GM10266 (cell line): Measurements from ENCODE around the gene MYO1C.

Experiments
- DNase-seq: peaks from one replicate; pipeline ENCODE4 v3.0.0; 2012; ENCODE audit errors: extremely low spot score
- TF ChIP-seq, protein P1 (sequence below): IDR thresholded peaks from 2 replicates; pipeline ENCODE4 v1.5.1; 2012; ENCODE audit warnings: mild to moderate bottlenecking, low read depth; ENCODE audit not compliant: control insufficient read depth, insufficient read depth; ENCODE audit errors: missing control alignments

MYO1C gene, protein sequence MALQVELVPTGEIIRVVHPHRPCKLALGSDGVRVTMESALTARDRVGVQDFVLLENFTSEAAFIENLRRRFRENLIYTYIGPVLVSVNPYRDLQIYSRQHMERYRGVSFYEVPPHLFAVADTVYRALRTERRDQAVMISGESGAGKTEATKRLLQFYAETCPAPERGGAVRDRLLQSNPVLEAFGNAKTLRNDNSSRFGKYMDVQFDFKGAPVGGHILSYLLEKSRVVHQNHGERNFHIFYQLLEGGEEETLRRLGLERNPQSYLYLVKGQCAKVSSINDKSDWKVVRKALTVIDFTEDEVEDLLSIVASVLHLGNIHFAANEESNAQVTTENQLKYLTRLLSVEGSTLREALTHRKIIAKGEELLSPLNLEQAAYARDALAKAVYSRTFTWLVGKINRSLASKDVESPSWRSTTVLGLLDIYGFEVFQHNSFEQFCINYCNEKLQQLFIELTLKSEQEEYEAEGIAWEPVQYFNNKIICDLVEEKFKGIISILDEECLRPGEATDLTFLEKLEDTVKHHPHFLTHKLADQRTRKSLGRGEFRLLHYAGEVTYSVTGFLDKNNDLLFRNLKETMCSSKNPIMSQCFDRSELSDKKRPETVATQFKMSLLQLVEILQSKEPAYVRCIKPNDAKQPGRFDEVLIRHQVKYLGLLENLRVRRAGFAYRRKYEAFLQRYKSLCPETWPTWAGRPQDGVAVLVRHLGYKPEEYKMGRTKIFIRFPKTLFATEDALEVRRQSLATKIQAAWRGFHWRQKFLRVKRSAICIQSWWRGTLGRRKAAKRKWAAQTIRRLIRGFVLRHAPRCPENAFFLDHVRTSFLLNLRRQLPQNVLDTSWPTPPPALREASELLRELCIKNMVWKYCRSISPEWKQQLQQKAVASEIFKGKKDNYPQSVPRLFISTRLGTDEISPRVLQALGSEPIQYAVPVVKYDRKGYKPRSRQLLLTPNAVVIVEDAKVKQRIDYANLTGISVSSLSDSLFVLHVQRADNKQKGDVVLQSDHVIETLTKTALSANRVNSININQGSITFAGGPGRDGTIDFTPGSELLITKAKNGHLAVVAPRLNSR

DNA sequence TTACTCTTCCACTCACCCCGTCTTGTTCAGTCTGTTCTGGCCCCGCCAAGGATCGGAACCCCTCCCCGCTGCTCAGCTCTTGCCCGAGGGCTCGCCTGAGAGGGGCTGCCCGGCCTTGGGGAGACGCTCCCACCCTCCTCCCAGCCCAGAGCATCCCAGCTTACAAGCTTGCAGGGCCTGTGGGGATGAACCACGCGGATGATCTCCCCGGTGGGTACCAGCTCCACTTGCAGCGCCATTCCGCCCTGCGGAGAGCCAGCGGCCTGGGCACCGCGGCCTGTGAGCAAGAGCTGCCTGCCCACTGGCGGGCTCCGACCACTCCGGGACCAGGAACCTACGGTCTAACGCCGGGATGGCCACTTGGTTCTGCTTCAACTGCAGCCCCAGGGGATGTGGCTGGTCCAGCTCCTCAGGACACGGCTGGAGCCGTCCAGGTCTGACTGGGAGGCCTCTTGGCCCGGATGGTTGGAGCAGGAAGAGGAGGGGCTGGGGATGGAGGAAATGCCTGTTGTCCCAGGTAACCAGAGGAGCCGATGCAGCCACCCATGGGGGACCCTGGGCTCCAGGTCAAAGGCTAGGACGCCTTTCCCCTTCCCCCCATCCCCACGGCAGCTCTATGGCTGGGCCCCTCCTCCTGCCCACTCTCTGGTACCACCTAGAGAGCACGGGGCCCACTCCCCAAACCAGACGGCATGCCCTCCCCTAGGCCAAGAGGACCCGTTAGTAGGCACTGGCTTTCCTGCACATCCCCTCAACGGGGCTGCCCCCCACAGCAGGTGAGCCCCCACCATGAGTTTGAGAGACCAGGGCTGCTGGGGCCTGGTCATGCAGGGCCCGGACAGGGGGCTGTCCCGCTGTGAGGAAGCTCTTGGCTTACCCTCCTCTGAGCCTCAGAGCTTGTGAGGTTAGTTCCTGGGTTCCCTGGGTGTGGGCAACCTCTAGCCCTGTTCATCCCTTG lies at the start of gene MYO1C:
Gene MYO1C (minus strand): TSS at position 438 of the 958 bp plus-strand sequence. CDS start 199 bp downstream, at position 239.
- DNase-seq, result no peak
- TF ChIP-seq, protein P1, sequence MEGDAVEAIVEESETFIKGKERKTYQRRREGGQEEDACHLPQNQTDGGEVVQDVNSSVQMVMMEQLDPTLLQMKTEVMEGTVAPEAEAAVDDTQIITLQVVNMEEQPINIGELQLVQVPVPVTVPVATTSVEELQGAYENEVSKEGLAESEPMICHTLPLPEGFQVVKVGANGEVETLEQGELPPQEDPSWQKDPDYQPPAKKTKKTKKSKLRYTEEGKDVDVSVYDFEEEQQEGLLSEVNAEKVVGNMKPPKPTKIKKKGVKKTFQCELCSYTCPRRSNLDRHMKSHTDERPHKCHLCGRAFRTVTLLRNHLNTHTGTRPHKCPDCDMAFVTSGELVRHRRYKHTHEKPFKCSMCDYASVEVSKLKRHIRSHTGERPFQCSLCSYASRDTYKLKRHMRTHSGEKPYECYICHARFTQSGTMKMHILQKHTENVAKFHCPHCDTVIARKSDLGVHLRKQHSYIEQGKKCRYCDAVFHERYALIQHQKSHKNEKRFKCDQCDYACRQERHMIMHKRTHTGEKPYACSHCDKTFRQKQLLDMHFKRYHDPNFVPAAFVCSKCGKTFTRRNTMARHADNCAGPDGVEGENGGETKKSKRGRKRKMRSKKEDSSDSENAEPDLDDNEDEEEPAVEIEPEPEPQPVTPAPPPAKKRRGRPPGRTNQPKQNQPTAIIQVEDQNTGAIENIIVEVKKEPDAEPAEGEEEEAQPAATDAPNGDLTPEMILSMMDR, result no peak

DNA sequence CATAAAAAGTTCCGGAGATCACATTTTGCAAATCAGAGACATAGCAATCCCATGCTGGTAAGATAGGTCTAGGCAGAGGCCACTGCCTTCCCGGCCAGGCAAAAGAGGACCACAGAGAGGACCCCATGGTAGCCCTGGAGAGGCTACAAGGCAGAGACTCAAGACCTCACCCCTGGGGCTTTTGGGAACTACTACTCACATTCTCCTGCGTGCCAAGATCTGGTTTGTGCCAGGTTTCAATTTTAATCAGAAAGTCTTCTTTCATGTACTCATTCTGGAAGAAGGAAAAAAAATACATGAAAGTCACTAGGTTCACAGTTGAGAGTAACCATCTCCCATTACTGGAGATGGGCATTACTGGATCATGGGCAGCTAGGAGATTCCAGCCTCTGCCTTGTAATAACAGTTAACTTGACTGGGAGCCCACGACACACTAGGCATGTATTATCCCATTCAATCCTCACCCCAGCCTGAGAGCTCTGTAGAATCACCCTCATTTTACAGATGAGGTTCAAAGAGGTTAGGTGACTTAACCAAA lies 49.0 kb upstream of the MYO1C start:
- DNase-seq, result no peak
- TF ChIP-seq, protein P1, result no peak

DNA sequence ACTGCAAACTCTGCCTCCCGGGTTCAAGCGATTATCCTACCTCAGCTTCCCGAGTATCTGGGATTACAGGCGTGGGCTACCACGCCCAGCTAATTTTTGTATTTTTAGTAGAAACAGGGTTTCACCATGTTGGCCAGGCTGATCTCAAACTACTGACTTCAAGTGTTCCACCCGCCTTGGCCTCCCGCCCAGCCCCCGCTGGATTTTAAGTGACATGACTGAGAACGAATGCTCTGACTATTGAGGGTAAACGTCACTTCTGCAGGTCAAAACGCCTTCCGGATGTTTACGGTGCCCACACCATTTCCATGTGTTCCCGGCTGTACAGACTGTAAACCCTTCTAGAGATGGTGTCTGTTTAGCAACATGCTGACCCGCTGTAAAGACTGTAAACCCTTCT lies 47.3 kb upstream of the MYO1C start:
- TF ChIP-seq, protein P1, result no peak
- no peak for DNase-seq

DNA sequence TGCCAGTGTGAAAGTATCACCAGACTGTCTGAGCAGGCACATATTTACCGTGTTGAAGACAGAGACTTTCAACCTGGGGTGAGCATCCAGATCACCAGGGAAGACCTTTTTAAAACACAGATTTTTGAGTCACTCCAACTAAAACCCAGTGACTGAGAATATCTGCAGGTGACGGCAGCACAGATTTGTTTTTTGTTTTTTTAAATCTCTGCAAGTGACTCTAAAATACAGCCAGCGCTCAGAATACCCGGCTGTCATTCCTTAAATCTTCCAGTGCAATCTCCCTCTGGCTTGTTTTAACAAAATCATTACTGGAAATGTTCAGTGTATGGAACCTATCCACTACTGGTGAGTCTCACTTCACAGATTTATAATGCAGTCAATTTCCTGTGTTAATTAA lies 43.3 kb upstream of the MYO1C start:
- TF ChIP-seq, protein P1, result no peak
- DNase-seq, result no peak

DNA sequence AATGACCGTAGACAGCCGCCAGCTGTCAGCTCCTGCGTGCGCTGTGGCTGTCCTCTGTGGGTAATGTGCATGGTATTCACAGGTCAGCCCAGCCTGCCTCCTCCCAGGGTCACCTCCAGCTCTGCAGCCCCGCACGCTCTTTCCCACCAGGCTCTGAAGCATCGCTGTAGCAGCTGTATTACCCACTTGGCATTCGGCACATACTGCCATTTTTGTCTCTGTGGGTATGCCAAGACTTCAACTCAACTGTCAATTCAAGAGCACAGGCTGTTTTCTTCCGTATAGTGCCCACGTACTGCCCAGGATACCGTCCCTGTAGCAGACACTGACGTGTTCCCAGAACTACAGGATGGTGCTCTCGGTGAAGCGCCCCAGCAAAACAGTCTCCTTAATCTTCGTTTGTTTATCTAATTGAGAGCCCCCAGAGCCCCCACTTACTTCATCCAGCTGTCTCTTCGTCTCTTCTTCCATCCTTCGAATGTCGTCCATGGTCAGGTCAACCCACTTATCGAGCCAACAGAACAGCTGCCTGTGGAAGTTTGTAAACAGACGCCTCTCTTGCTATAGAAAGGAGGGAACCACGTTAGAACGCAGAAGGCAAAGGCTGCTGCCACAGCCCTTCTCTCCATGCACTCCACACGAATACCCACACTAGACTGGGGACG lies 41.3 kb upstream of the MYO1C start:
- TF ChIP-seq, protein P1, result no peak

More for the DNA sequence above, 41.3 kb upstream of the MYO1C start:
- DNase-seq, result no peak
